ENCODE results near the gene MRPL50.

MRPL50 gene

DNA sequence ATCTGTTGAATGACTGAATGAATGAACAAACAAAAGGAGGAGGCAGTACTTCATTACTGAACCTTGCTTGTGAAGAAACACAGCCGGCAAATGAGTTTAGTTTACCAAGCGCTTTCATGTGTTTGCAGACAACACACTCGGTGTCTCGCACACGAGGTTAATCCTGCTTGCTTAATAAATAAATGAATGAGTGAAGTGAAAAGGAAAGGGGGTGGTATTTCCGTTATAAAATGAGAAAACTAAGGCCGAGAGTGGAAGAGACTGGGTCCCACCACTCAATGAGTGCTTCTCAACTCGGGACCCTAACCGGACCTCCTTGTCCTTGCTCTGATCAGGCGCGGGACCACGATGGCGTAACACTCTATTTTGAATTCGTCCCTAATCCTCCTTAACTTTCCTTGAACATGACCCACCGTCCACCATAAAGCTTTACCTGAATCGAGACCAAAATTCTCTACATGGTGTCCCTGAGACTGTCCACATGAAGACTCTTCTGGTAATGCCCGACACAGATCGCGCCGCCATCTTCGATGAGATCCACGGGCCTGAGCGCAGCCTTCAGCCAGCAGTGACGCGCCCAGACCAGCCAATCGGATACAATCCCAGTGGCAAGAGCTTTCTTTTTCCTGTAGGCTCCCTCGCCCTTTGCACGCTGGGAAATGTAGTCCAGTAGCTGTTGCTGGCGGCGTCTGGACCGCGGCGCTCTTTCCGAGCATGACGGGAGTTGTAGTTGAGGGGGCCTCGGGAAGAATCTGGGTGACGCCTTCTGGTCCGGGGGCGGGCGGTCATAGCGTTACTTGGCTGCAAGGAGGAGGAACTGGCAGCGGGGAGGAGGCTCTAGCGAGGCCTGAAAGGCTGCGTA lies at the start of gene MRPL50, which contains the start of gene ZNF189:
Gene MRPL50, minus strand, starts transcription at position 551 of the 862 bp plus-strand sequence. Its CDS starts 26 bp downstream, at position 525.
Gene ZNF189, plus strand, starts transcription at position 784 of the 862 bp plus-strand sequence. CDS start 306 bp downstream, outside the sequence.
- peak; percentile 100 for DNase-seq (ENCODE audit: low spot score)

DNA sequence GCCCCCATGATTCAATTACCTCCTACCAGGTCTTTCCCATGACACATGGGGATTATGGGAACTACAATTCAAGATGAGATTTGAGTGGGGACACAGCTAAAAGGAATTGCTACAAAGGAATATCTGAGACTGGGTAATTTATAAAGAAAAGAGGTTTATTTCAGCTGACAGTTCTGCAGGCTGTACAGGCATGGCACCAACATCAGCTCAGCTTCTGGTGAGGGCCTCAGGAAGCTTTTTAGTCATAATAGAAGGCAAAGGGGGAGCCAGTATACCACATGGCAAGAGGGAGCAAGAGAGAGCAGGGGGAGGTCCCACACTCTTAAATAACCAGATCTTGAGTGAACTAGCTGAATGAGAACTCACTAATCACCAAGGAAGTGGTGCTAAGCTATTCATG lies 48.3 kb upstream of the MRPL50 start:
- no peak for DNase-seq (ENCODE audit: low spot score)

DNA sequence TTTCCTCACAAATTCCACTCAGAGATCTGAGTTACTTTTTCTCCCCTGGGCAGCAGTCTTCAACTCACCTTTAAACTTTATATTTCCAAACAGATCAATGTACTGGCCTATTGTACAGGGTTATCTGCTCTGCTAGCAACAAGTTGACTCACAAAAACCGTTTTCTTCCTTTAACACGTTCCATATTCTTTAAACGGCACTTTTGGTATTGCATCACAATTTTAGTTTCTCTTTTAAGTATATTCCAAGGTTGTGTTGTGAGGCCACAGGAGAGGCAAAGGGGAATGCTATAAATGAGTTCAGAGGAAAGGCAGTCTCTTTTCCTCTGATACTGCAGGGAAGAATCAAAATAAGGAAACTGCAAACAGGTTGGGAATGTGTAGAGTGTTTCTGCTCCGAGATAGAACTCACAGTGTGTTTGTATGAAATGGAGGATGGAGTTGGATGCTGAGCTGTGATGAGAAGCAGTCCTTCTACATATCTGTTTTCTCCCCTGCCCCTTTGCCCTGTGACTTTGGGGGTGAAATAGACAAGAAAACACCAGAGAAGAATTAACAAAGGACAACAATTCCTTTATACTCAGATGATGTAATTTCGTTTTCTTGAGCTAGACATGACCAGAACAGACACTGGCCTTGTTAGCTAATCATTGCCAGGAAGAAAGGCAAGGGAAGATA lies 47.1 kb upstream of the MRPL50 start:
- DNase-seq (ENCODE audit: low spot score): no peak

DNA sequence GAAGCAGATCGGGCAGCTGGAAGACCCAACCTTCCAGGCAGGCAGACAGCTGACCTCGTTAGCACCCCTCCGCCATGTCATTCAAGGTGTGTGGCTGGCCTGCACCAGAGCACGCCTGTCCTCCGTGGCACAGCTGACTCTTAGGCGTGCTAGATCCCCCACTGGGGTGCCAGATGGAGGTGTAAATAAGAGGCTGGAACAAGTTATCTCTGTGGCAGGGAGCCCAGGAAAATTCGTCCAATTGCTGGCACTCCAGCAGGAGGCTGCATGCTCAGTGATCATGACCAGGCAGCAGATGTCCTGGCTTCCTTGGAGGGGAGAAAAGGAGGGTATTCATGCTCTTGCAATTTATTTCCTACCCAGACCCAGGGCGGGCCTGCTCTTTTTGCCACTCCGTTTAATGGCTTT lies 45.0 kb upstream of the MRPL50 start:
- peak; percentile 98 for DNase-seq (ENCODE audit: low spot score)

DNA sequence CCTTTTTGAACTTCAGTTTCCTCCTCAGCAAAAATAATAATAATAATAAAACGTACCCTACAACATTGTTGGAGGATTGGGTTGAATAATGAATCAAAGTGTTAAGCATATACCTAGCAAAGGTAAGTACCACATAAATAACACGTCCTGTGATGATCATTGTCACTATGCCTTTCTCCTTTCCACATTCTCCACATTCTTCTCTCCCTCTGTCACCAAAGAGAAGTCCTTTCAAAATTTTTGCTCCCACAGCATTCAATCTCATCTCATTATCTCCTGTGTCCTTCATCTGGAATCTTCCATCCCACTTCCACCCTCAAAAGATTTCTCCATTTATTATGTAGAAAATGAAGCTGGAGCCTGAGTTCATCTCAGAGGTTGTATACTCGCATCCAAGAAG lies 44.3 kb upstream of the MRPL50 start:
- DNase-seq (ENCODE audit: low spot score): no peak

DNA sequence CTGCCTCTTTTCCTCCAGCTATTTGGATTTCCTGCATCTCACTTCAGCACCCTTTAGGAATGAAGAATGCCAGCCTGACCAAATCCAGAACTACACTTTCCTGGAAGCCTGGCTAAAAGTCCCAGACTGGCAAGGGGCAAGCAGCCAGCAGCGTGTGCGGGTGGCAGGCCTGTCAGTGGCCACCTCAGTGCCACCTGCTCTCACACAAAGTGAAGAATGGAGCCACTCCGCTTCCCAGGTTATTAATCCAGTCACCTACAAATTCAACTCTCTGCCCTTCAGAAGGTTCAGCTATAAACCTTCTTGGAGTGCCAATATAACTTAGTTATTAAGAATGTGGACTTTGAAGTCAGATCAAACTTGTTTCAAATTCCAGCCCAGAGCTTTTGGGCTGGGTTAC lies 43.9 kb upstream of the MRPL50 start:
- DNase-seq (ENCODE audit: low spot score): peak; percentile 87

DNA sequence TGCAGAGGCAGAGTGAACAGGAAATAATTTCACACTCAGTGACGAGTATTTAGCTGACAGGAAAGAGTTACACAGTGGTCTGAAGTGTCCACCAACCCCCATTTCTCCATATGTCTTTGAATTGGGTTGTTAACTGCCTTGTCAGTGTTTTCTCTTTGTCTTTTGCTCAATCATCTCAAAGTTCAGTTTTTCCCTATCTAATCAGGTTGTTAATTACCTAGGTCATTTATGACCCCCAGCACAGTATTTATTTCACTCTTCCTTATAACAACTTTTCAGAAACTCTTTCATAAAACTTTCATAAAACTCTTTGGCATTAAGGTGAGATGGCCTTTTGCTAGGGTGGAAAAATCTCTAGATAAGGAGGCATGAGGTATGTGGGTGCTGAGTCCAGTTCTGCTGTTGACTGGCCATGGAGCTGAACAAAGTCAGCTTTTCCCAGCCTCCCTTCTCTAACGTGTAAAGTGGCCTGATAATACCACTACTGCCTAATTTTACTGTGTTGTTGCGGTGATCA lies 42.4 kb upstream of the MRPL50 start:
- no peak for DNase-seq (ENCODE audit: low spot score)

DNA sequence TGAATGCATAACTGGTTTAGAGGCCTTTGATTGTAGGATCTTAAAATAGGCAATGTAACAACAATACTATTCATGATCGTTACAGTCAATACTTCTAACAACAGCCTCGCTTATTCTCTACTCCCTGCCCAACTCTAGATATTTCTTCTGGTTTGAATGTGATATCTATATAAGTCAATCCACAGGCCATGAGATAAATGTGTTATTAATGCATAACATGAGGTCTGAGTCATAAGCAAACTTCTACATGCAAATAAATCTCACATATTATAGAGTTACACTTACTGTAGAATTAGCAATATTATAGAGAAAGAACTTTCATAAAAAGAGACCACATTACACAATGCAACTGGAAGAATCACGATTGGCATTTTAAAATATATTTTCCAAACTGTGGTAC lies 40.1 kb upstream of the MRPL50 start:
- no peak for DNase-seq (ENCODE audit: low spot score)

DNA sequence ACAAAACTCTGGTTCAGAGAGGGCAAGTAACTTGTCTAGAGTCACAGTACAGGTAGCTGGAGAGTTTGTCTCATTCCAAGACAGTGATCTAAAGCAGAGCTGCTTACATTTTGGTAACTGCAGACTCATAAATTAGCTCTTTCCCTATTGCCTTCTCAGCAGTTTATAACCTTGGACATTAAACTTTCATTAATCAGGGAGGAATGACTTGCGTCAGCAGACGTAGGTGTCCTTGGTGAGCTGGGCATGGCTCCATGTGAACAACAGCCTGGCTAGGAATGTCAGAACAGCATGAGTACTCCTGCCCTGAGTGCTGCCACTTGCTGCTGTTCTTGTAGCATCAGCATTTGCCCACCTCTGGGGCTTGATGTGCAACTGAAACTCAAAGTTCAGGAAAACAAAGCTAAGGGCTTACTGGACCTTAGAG lies 39.4 kb upstream of the MRPL50 start:
- DNase-seq (ENCODE audit: low spot score): no peak

DNA sequence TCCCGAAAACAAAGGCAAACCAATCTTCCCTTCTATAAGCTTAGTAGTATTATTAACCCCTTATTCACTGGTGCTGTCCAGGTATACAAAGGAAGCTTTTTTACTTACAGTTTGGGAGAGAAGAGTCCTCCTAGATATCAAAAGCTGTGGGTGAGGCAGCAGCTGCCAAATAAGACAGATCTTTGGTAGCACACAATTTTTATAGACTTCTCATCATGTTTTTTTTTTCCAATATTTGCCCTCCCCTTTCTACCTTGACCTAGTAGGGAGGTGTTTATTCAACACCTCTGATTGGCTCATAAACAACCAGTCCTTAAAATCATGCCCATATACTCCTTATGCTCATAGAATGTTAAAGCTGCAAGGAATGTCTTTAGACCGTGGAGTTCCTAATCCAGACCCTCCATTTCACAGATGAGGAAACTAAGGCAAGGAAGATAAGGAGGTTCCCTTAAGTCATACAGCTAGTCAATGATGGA lies 37.2 kb upstream of the MRPL50 start, which contains the start of gene ALDOB:
Gene ALDOB, minus strand, starts transcription at position 174 of the 479 bp plus-strand sequence. CDS start 4,887 bp downstream, outside the sequence.
- DNase-seq (ENCODE audit: low spot score): no peak

DNA sequence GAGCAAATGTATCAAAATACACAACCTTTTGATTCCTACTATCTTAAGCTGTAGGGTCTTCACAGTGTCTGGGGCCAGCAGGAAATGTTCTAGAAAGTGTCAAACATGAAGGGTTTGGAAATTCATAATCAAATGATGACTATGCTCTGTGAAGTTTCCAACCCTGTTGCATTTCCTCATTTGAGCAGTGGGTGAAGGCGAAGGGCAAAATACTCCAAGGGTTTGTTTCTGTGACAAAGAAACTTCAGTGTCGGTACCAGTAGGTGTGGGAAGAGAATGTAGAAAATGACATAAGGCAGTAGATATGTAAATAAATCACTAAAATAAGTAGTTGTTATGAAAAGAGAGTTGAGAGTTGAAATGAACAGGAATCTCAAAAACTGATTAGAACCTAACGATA lies 36.6 kb upstream of the MRPL50 start:
- no peak for DNase-seq (ENCODE audit: low spot score)

DNA sequence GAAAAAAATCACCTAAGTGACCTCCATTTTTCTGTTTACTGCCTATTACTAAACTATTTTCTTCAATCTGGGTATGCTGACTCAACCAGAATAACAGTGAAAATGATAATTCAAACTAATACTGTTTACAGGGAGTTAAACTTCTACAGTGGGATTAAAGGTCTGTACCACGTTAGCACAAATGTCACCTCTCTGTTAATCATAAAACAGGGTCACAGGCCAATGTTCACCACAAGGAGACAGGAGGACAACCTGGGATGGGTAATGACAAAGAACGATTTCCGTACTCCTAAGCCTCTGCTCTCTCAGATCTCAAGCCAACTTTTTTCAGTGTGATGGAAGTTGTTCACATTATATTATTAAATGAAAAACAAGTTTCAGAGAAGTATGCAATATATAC lies 34.8 kb upstream of the MRPL50 start:
- no peak for DNase-seq (ENCODE audit: low spot score)

DNA sequence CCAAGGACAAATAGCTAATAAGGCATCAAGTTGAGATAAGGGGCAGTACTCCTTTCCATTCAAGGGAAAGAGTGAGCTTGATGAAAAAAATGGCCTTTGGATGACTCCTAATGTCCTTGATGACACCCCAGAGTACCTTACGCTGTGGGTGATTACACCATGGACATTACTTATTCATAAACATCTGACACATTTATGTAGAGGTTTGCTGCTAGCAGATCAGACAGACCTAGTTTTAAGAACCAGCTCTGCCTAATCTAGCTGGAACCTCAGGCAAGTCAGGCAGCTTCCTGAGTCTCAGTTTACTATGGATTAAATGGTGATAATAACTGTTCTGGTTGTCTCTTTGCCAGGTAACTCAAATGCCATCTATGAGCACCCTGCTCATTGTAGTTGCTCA lies 34.3 kb upstream of the MRPL50 start:
- DNase-seq (ENCODE audit: low spot score): no peak

DNA sequence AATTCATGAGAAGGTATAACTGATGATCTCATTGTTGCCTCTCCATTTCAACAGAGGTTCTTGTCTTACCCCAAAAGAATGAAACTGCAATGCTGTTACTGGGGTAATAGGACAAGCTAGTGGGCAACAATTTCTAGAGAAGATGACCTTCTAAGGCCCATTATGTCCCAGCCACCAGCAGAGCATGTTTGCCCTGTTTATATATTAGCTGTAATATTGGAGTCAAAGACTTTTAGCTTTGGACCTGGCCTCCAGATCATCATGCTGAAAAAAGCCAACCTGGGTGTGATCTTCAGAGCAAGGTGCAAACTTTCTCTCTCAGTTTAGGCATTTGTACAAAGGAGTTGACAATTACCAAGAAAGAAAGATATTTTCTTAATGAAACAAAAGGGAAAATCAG lies 33.8 kb upstream of the MRPL50 start:
- no peak for DNase-seq (ENCODE audit: low spot score)

DNA sequence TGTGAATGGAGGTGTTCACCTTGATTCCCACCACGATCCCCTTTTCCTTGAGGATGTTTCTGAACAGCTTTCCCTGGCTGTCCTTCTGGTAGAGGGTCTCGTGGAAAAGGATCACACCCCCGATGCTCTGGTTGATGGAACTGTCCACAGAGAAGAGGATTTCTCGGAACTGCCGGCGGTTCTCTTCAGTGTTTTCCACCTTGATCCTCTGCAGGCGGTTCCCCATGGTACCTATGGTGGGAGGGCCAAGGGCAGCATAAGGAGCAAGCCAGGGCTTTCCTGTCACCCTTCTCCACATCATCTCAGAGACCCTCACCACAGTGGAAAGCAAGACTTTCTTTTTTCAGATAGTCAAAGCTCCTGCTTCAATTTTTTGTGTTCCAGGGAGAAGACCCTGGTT lies 31.3 kb upstream of the MRPL50 start:
- DNase-seq (ENCODE audit: low spot score): no peak

DNA sequence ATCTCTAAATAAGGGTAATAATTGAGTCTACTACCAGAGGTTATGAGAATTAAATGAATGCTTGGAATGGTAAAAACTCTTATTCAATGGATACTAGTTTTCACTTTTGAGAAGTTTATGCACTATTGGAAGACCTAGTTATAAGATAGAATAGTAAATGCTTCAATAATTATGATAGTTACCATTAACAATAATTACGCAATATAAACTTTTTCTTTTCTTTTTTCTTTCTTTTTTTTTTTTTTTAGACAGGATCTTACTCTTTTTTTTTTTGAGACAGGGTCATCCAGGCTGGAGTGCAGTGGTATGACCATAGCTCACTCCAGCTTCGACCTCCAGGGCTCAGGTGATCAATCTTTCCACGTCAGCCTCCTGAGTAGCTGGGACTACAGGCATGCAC lies 30.5 kb upstream of the MRPL50 start:
- no peak for DNase-seq (ENCODE audit: low spot score)

DNA sequence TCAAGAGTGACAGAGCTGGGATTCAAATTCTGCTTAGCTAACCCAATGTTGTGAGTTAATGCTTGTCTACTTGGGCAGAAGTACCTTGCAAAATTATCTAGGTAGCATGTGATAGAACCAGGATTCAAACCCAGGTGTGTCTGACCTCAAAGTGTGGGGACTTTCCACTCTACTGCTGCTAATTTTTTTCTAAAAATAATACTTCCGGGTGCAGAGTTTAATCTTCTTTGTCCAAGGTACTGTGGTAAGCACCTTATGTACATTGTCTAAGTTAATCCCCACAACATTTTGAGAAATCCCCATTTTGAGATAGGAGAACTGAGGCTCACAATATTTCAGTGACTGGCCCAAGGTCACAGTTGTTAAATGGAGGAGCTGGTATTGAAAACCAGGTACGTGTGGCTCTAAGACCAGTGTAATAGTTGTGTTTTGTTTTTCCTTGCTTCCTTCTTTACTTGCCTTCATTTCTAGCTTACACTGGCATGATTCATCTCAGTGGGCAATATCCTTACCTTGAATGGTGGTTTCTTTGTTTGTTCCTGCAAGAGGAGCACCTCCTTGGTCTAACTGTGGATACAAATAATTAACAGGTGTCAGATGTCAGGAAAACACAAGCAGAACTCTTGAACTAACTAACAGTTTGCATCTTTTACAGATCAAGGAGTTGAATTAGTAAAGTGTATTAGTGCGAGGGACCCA lies 29.7 kb upstream of the MRPL50 start:
- no peak for DNase-seq (ENCODE audit: low spot score)

DNA sequence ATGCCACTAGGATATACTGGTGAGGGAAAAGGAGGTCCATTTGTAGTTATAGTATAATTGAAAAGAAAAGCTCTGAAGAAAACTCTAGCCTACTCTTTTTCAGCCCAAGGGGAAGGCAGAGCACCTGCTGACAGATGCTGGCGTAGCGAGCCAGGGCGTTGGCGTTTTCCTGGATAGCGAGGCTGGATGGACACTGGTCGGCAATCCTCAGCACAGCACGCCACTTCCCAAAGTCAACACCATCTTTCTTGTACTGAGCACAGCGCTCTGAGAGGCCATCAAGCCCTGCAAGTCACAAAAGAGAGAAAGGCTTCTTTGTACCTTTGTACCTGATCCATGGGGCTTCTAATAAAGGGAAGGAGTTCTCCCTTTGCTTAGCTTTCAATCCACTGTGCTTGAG lies 28.9 kb upstream of the MRPL50 start:
- no peak for DNase-seq (ENCODE audit: low spot score)

DNA sequence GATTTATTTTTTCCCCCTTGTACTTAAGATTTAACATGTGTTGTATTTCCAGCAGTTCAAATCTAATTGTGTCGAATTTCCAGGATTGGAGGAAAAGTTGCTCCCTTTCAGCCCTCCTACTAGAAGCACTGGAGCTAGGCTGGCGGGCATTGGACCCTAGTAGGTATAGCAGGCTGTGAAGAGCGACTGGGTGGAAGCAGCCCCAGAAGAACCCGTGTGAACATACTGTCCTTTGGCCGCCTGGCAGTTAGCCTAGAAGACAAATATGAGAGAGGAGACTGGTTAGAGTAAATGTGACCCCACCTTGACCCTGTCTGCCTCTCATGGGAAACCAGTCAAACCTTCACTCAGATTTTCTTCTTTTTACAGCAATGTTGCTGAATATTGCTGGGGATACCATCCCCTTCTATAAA lies 23.2 kb upstream of the MRPL50 start:
- DNase-seq (ENCODE audit: low spot score): no peak

DNA sequence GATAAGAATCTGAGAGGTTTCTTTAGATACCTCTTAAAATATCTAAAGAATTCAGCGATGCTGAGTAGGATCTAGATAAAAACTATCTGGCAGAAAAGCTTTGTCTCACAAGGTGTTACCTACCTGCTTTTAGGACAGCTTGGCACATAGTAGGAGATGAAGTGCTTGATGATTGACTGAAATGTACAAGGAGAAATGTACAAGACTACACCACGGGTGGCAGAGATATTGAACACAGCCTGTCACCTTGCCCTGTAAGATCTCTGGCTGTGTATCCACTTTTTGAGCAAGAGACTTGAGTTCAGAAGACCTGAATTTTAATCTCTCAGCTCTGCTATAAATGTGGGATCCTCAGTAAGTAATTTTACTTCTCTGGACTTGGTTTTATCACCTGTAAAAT lies 21.4 kb upstream of the MRPL50 start:
- DNase-seq (ENCODE audit: low spot score): no peak

DNA sequence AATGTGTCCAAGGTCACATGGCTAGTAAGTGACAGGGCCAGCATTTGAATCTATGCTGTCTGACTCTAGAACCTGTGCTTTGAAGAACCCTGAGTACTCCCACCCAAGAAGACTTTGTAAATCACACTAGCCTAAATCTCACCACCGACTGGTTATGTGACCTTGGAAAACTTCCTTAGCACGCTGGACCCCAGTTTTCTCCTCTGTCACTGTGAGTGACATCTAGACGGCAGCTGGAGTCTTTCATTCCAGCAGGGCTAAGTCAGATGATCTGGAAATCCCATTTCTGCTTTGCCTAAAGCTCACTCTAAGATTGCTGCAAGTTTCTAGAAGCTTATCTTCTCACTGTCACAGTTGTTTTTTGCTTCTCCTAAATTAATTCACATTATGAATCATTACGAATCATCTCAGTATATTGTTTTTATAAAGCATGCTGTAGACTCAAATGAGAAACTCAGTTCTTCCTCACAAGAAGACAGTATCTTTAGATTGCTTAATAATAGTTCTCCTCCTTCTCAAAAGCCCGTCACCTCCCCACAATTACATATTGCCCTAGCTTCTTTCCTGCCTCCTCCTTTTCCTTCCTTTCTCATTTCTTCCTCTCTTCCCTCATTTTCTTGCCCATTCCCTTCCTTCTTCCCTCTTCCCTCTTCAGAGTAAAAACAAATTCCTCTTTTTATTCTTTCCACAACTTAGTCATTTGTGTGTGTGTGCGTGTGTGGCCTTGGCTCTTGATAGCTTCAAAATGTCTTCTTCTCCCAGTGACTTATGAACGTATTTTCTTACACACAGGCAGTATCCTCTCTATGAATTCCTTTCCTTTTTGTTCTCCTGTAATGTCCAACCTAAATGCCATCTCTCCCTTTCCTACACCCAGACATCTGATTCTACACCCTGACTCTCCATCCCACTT lies 20.4 kb upstream of the MRPL50 start:
- DNase-seq (ENCODE audit: low spot score): no peak
